Measurements from ENCODE around the gene CCDC188.
"Not testable (repeated sequence)": the region's sequence is repeated elsewhere in the genome, so short reads cannot be mapped to it uniquely, and the experiment has no call there.

The CCDC188 gene

DNA sequence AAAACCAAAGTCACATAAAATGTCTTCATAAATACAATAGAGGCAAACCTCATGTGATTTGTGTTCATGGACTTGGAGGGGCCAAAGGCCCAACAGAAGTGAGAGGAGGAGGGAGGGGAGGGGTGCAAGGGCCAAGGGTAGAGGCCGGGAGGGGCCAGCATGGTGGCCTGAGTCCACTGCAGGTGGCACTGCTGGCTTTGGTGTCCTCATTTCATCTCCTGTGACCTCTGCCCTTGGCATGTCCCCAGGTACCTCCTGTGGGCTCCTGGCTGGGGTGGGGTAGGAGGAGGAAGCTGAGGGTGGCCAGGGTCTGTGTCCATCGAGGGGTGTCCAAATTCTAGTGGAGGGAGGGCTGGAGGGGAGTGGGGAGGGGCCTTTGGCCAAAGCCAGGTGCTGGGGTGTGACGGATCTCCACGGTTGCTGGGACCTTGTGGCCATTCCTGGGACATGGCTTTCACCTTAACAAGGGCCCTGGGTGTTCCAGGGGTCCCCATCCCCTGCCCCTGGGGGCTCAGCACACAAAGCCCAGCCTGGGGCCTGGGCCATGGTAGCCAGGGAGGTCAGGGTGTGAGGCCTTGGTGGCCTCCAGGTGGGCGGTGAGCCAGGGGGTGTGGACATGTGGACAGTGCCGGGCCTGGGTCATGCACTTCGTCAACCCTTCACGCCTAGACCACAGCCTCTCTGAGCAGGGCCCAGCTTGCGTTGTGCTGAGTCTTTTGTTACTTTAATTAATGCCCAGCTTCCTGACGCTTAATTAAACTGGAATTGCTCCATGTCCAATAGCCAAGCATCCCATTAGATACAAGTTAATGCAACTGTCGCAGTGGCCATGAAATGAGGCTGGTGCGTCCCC is 20.7 kb upstream of the CCDC188 start:
- DNase-seq (ENCODE audit: low read depth in 2 of 2), result no peak

DNA sequence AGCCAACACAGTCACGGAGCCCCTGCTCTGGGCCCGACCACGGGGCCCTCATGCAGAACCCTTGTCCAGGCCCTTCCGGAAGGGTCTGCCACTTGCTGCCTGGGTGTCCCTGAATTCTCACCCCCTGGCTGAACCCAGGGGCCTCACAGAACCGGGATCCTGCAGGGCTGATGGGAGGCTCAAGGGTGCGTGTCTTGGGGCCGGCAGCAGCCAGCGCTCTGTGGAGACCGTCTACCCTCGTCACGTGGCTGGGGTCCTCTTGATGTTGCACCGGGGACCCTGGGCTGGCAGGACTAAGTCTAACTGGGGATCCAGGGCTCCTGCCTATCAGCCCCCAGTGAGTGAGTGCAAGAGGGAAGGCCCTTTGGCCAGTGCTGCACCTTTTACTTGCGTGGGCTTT is 19.3 kb upstream of the CCDC188 start:
- no peak for DNase-seq (ENCODE audit: low read depth in 2 of 2)

DNA sequence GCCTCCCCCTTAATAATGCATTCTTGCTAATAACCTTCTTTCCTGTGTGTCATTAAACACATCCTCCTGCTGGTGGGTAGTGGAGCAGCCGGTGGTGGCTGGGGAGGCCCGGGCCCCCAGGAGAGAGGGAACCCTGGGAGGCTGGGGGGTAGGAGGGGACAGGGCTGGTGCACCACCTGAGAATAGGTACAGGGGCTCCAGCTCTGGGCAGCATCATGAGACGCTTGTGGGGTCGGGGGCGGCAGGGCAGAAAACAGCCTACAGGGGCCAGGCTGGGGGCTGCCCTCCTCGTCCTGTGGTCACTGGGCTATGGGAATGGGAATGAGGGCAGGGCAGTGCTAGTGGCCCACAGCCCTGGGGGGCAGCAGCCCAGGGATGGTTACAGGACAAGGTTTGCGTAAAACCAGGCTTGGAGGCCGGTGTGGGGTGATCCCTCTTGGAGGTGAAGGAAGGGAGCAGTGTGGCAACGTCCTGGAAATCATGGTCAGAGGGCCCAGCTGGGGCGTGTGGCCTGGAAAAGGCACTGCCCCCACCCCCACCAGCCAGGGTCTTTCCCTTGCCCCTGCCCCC is 18.5 kb upstream of the CCDC188 start:
- no peak for DNase-seq (ENCODE audit: low read depth in 2 of 2)

DNA sequence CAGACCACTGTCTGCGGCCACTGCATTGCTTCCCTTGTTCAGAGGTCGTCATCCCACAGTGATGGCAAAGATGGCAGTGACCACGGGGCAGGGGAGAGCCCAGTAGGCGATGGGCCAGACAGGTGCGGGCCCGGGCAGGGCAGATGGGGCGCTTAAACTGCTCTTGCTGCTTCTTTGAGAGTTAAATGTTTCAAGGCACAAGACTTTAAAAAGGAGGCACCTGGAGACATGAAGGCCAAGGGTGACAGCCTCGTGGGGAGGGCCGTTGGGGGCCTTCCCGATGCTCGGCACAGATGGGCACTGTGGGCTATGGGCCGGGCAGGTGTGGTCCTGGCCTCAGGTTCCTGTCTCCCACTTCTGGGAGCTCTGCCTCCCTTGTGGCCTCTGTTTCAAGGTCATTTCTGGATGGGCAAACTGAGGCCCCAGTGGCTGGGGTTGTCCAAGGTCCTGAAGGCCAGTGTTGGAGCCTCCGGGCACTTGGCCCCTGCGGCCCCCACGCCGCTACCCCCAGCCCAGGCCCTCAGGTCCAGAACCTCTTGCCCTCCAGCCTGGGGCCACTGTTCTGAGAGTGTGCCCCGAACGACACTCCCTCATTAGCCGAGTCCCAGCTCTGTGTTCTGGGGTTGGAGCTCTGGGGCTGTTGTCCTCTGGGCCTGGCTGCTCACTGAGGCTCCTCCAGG is 16.9 kb upstream of the CCDC188 start:
- DNase-seq (ENCODE audit: low read depth in 2 of 2), result no peak

DNA sequence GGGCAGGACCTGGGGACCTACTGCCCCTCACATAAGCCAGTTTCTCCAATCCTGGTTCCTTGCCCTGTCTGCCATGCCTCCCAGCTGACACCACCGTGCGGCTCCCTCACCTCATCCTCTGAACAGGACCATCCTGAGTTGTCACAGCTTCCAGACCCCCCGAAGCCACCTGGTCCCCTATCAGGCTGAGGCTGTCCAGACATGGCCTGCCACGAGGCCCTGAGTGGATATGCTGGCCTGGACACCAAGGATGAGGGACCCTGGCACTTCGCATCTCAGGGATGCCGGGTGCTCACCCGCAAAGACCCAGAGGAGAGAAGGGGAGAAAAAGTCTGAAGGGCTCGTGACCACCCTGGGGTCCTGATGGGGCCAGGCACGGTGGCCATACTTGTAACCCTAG is 15.8 kb upstream of the CCDC188 start:
- DNase-seq (ENCODE audit: low read depth in 2 of 2), result no peak

DNA sequence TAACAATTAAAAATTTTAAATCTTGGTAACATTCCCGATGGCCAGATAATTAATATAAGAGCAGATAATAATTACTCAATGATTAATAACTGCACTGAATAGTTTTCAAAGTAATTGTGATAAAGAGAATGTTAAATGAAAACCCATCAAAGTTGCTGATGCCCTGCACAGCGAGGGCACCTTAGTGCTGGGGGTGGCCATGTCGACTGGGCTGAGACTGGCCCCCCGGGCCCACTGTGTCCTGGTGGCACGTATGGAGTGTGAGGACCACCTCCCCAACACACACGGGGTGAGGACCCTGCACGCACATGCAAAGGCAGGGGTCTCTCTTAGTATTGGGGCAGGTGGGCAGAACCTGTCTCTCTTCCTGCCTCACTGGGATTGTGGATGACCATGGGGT is 15.1 kb upstream of the CCDC188 start:
- DNase-seq (ENCODE audit: low read depth in 2 of 2), result no peak

DNA sequence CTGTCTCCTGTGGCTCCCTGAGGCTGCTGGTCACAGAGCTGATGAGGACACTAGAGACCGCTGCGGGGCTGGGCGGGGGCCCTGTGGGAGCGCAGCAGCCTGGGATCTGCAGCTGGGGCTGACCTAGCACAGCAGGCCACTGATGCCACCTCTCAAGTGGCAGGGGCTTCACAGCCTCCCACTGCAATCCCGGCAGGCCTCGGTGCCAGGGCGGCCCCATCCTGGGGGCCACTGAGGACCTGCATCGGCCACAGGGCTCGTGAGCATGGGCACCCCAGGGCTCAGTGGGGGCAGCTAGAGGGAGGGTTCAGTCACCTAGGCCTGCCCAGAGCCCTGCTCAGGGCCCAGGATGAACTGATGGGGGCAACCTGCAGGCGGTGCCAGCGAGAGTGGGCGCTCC is 14.6 kb upstream of the CCDC188 start:
- no peak for DNase-seq (ENCODE audit: low read depth in 2 of 2)

DNA sequence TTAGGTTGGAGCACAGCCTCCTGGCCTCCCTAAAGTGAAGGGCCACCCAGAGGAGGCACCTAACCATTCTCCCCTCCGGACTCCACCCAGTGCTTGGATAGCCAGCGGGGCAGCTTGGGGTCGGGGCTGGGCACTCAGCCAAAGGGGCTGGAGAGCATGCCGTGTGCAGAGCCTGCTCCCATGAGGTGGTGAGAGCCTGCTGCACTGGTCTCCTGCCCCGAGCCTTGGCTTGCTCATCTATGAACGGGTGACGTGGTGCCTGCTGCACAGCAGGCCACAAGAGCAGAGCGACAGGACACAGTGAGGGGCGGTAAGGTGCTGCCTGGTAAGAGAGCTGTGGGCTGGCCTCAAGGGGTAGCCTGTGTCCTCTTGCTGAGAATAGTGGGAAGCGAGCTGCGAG is 14.0 kb upstream of the CCDC188 start:
- no peak for DNase-seq (ENCODE audit: low read depth in 2 of 2)

DNA sequence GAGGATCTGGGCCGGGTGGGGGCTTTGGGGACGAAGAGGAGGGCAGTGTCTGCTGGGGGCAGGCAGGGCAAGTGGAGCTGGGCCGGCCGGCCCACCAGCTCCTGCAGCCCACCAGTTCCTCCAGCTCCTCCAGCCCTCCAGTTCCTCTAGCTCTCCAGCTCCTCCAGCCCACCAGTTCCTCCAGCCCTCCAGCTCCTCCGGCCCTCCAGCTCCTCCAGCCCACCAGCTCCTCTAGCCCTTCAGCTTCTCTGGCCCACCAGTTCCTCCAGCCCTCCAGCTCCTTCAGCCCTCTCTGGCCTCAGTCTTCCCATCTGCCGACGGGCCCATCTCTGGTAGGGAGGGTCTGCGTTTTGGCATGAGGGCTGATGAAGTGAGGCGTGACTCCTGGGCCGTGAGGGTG is 9.2 kb upstream of the CCDC188 start:
- no peak for DNase-seq (ENCODE audit: low read depth in 2 of 2)

DNA sequence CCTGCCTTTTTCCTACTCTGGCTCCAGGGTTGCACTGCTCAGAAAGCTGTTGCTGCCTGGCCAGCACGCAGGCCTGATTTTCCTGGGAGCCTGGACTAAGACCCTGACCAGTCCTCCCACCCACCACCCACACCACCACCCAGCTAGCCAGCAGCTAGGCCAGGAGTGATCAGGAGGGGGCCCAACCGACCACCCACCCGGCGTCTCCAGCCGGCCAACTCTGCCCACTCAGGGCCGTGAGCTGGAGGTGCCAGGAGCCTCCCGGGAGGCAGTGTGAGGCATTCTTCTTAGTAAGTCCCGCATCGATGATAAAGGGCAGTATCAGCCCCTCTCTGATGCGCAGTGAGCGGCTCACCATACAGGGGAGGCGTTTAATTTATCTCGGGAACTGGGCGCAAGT is 8.7 kb upstream of the CCDC188 start:
- not testable (repeated sequence) for DNase-seq (ENCODE audit: low read depth in 2 of 2)

DNA sequence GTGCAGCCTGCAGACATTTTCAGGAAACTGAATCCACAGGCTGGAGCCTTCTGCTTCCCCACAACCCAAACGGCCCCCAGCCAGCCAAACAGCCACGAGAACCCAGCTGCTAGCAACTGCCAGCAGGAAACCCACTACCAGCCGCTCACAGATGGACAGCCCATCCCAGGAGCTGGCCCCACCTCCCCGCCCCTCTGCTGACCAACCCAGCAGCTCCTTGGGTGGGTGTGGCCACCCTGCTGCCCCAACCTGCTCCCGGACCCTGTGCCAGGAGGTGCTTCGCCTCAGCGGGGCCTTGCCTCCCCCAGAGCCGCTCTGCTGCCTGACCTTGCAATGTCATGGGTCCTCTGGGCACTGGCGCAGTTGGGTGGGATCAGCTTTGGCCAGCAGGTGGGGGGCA is 8.2 kb upstream of the CCDC188 start:
- no peak for DNase-seq (ENCODE audit: low read depth in 2 of 2)

DNA sequence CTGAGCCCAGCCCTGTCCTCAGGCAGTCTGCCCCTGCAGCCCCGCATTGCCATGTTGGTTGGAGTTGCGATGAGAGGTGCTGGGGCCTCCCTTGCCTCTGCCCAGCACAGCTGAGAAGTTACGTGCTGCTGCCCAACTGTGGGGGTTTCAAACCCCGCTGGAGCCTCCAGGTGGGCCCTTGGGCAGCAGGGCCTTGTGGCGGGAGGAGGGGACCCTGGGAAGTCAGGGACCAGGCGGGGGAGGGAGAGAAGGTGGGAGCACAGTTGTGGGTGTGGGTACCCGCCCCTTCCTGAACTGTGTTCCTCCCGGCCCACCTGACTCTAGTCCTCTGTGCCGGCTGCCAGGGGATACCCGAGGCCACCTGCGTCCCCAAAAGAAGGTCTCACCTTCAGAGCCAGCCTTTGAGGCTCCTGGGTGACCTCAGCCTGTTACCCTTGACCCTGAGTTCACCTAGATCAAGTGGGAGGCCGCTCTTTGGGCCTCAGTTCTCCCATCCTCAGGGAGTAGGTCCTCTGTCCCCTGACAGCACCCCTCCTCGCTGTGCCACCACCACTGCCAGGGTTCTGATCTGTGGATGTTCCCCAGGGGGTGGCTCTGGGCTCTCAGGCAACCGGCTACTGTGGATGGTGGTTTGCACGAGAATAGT is 7.7 kb upstream of the CCDC188 start:
- no peak for DNase-seq (ENCODE audit: low read depth in 2 of 2)

DNA sequence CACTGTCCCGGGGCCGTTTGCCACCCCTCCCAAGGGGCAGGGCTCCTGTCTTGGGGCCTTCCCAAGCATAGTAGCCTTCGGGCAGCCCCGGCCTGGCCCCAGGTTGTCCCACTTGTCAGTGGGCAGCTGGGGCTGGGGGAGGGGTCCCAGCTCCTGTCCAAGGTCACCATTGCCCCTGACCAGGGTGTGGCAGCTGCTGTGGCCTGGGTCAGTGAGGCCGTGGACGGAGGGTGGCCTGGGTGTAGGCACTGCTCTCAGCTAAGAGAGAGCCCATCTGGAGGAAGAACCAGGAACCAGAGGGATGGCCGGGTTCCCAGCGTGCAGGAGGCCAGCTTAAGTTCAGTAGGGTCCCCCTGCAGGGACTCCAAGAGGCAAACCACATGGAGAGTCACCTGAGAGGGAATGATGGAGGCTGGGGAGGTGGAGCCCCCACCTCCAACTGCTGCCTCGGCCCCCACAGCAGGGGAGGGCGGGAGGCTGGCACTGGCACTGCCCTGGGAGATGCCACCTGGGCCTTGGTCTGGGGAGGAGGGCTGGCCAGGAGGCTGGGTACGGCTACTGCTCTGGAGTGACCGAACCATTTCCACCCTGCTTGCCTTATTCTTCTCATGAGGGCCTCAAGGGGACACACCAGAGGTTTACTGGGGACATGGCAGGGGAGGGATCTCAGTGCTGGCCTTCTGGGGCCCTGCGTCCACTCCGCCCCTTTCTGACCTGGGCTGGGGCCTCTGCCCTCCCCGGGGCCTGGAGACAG is 6.8 kb upstream of the CCDC188 start:
- DNase-seq (ENCODE audit: low read depth in 2 of 2), result no peak

DNA sequence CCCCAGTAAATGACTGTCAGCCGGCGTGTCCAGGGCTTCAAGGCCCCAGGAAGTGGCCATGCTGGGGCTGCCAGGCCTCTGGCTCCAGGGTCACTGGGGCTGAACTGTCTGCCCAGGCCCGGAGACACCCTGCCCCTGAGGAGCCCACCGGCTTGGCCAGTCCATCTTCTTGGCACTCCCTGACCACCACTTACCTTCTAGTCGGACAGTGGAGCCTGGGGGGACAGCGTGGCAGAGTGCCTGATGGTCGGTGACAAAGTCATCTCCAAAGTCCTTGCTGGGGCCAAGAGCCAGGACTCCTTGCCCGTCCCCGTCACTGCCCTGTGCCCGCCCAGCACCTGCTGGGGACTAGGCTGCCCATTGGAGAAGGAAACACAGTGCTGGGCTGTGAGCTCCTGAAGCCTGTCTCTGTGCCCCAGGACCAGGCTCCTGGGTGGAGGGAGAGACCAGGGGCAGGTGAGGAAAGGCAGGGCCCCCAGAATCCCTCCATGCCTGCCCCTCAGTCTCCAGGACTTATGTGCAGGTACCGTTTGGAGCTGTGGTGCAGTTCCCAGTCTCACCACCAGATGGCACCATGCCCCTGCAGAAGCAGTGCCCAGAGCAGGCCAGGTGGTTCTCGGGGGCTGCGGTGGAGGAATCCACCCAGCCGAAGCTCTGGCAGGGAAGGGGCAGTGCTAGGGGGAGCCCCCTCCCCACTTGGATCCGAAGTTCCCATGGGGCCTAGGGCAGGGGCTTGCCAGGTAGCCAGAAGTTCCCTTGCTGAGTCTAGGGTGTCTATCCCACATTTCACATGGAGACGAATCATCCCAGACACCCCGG is 6.0 kb upstream of the CCDC188 start:
- DNase-seq (ENCODE audit: low read depth in 2 of 2), result peak; percentile 16 to 24

DNA sequence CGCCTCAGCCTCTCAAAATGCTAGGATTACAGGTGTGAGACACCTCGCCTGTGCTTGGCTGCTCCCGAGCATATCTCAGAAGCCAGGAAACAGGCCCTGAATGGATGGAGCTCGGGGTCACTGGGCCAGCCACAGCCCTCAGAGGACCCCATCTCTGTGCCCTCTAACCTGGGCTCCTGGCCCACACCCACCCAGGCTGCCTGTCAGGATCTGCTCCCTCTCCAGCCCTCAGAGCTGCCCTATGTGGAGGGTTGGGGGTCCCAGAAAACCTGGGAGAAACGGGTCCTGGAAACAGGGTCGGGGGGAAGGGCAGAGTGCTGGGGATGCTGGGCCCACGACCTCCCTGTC is 5.2 kb upstream of the CCDC188 start:
- DNase-seq (ENCODE audit: low read depth in 2 of 2), result no peak

DNA sequence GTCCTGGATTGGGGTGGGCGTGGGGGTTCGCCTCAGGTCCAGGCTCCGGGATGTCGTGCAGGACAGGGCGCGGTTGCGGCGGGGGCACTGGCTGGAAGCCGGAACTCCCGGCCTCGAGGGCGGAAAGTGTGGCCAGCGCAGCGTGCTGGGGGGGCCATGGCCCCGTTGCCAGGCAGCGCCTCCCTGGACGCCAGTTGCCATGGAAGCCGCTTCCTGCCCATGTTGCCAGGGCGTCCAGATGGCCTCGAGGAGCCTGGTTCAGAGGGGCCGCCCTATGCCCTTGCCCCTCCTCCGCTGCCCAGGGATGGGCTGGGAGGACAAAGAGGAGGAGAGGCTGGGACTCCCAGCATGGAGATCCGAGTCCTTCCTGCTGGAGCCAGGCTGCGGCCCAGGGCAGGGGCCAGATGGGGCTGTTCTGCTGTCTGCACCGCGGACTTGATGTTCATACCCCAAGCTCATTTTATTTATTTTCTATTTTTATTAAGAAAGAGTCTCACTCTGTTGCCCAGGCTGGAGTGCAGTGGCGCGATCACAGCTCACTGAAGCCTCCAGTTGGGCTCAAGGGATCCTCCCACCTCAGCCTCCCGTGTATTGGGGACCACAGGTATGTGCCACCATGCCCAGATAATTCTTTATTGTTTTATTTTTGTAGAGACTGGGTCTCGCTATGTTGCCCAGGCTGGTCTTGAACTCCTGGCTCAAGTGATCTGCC is 4.6 kb upstream of the CCDC188 start:
- no peak for DNase-seq (ENCODE audit: low read depth in 2 of 2)

DNA sequence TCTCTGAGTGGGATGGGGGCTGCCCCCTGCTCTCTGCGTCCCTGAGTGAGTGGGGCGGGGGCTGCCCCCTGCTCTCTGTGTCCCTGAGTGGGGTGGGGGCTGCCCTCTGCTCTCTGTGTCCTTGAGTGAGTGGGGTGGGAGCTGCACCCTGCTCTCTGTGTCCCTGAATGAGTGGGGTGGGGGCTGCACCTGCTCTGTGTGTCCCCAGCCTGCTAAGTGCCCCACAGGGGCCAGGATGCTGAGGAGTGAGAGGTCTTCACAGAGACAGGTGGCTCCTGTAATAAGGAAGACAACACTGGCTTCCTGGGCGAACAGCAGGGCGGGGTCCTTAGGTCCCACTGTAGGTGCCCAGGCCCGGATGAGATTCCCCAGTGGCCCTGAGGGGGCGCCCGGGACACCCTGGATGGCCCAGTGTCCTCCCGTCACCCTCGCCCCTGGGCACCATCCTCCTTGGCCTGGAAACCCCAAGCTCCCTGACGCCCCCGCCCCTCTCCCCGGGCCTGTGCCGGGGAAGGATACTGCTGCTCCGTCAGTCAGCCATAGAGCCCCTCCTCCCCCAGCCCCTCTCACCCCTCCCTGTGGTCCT is 3.8 kb upstream of the CCDC188 start:
- DNase-seq (ENCODE audit: low read depth in 2 of 2), result no peak

DNA sequence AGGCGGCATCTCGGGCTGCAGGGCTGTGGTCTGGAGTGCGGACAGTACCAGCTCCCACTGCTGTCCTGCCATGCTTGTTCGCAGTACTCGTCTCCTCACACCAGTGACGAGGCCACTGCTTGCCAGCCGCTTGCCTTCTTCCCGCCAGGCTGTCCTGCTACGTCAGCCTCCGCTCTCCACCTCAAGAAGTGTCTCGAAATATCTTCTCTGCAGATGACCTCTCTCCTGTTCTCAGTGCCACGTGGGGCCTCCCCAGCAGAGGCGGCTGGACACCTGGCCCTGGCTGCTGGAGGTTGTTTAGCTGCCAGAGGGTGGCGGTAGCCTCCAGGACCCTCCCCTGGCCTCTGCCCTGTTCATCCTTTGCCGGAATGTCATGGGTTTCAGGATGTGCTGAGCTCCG is 3.1 kb upstream of the CCDC188 start:
- no peak for DNase-seq (ENCODE audit: low read depth in 2 of 2)

DNA sequence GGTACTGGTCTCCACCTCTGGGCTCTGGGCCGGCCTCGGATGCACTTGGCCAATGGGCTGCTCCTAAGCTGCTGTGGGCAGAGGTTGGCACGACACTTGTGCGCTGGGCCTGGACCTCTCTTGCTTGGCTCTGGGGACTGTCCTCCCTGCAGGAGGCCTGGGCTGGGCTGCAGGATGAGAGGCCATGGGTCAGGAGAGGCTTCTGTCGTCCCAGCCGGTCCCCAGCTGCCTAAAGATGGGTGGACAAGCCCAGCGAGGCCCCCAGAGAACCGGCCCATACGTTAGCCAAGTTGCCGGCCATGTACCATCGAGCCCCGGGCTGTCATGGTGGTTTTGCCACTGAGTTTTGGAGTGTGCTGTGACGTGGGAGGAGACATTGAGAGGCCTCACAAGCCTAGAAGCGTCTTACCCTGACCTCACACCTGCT is 1.6 kb upstream of the CCDC188 start:
- no peak for DNase-seq (ENCODE audit: low read depth in 2 of 2)

DNA sequence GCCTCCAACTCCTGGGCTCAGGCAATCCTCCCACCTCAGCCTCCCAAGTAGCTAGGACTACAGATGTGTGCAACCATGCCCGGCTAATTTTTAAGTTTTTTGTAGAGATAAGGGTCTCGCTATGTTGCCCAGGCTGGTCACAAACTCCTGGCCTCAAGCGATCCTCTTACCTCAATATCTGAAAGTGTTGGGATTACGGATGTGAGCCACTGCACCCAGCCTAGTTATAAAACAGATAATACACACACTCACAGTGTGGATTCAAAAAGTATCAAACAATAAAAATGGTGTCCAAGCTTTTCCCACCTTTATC is 377 bp upstream of the CCDC188 start:
- no peak for DNase-seq (ENCODE audit: low read depth in 2 of 2)
